PC-3 (cell line): ENCODE data around the gene CTPS1. TPM values are rescaled to one million over a fixed set of nuclear protein-coding genes. Genes with fewer than 3 reads are reported as not detected.

Source experiments
- ATAC-seq: fragments of 200-7000 bp; cut with Tn5 transposase; 2 replicates; pipeline ENCODE4 v1.9.1; 2020; ENCODE audit warnings: mild to moderate bottlenecking, moderate library complexity
- BruUV-seq: library from RNA; stranded (reverse); fragments of 400-500 nt; replicated peaks from 2 replicates; lab custom pipeline; 2021; lab: Mats Ljungman, UMichigan
- CTCF ChIA-PET: fragments of 300-600 bp; sonication (Branson Sonifier 250); formaldehyde crosslinking; loops from one replicate; lab custom pipeline; 2022; ENCODE audit warnings: antibody characterized with exemption; lab: Charles Lee
- POLR2A ChIA-PET: fragments of 300-600 bp; sonication (Branson Sonifier 250); formaldehyde crosslinking; loops from one replicate; lab custom pipeline; 2022; ENCODE audit warnings: antibody characterized with exemption; ENCODE audit not compliant: unreplicated experiment; lab: Charles Lee
- DNase-seq: peaks from one replicate; pipeline ENCODE4 v3.0.0-alpha.2; 2015
- H2AFZ ChIP-seq: fragments of 300-600 bp; sonication (generic); 2 replicates; pipeline ENCODE4 v1.6.0; 2016; ENCODE audit warnings: antibody characterized with exemption, low read length
- H3F3A ChIP-seq: fragments of 300-600 bp; sonication (generic); one replicate; pipeline ENCODE4 v1.6.0; 2017; ENCODE audit warnings: antibody characterized with exemption, low read length, control low read depth, mild to moderate bottlenecking; ENCODE audit not compliant: unreplicated experiment
- H3K27ac ChIP-seq: fragments of 300-600 bp; sonication (generic); 2 replicates; pipeline ENCODE4 v1.5.1; 2016; ENCODE audit warnings: mild to moderate bottlenecking, low read length
- H3K27me3 ChIP-seq: fragments of 300-600 bp; sonication (generic); 2 replicates; pipeline ENCODE4 v1.6.1; 2016; ENCODE audit warnings: low read length, mixed read lengths
- H3K36me3 ChIP-seq: fragments of 300-600 bp; sonication (generic); 2 replicates; pipeline ENCODE4 v1.6.1; 2016; ENCODE audit warnings: low read depth, mixed run types, low read length, mixed read lengths
- H3K4me1 ChIP-seq: fragments of 300-600 bp; sonication (generic); 2 replicates; pipeline ENCODE4 v1.5.1; 2016; ENCODE audit warnings: low read length; ENCODE audit not compliant: insufficient read depth
- H3K4me2 ChIP-seq: fragments of 300-600 bp; sonication (generic); 2 replicates; pipeline ENCODE4 v1.6.0; 2016; ENCODE audit warnings: low read length
- H3K4me3 ChIP-seq: fragments of 300-600 bp; sonication (generic); 2 replicates; pipeline ENCODE4 v1.5.1; 2016; ENCODE audit warnings: mild to moderate bottlenecking, low read length, mixed read lengths
- H3K79me2 ChIP-seq: fragments of 300-600 bp; sonication (generic); 2 replicates; pipeline ENCODE4 v1.6.1; 2017; ENCODE audit warnings: low read length, mixed read lengths
- H3K9ac ChIP-seq: fragments of 300-600 bp; sonication (generic); 2 replicates; pipeline ENCODE4 v1.6.0; 2016; ENCODE audit warnings: mild to moderate bottlenecking, low read length
- H3K9me2 ChIP-seq: fragments of 300-600 bp; sonication (generic); replicated peaks from 2 replicates; pipeline ENCODE4 v1.6.1; 2016; ENCODE audit warnings: mixed run types, low read length, mixed read lengths
- H3K9me3 ChIP-seq: fragments of 300-600 bp; sonication (generic); 2 replicates; pipeline ENCODE4 v1.6.1; 2016; ENCODE audit warnings: low read length, mixed read lengths
- H4K20me1 ChIP-seq: fragments of 300-600 bp; sonication (generic); 2 replicates; pipeline ENCODE4 v1.6.1; 2016; ENCODE audit warnings: low read length, mixed read lengths
- EZH2 ChIP-seq: fragments of 300-600 bp; sonication (generic); IDR thresholded peaks from one replicate; pipeline ENCODE4 v1.6.1; 2017; ENCODE audit warnings: antibody characterized with exemption, mild to moderate bottlenecking, low read length; ENCODE audit not compliant: unreplicated experiment
- EZH2phosphoT487 ChIP-seq: fragments of 300-600 bp; sonication (generic); IDR thresholded peaks from 2 replicates; pipeline ENCODE4 v1.6.1; 2018; ENCODE audit warnings: mild to moderate bottlenecking, antibody characterized with exemption, low read length, borderline replicate concordance
- intact Hi-C: fragments of 100-400 bp; cut with micrococcal nuclease; formaldehyde crosslinking; loops from 2 replicates; pipeline ENCODE4 v1.9.0; 2023
- total RNA-seq: library from RNA; depleted of rRNA; stranded (reverse); fragments of >200 nt; gene quantifications from 2 replicates; pipeline ENCODE4 v1.2.3, GENCODE V29; 2014
- TF ChIP-seq, protein P1 (sequence below): fragments of 300-600 bp; sonication (generic); conservative IDR thresholded peaks from 2 replicates; pipeline ENCODE4 v1.5.1; 2017; ENCODE audit warnings: antibody characterized with exemption, low read depth, mild to moderate bottlenecking, low read length

CTPS1 gene
- total RNA-seq, 1 experiment from 2014 or later, result 63.4 TPM

DNA sequence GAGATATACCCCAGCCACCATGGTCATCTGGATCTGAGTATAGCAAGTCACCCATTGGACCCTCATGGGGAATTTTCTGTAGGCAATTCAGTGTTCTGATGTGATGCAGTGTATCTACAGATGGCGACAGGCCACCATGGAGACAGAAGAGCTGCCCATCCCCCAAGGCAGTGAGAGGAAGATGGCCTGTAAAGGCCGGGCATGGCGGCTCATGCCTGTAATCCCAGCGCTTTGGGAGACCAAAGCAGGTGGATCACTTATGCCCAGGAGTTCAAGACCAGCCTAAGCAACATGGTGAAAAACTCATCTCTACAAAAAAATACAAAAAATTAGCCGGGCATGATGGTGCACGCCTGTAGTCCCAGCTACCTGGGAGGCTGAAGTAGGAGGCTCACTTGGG, 41.1 kb upstream of the CTPS1 start:
- no peak for DNase-seq
- H3F3A ChIP-seq, result no peaks in the 10 kb centered on the region
- no peak for ATAC-seq
- no peaks in the 10 kb centered on the region for H3K79me2 ChIP-seq
- H3K27ac ChIP-seq, result no peak overlapping the region
- H3K36me3 ChIP-seq, result no peaks in the 10 kb centered on the region
- intact Hi-C loops, result no loop called here
- BruUV-seq, result no TSS peak
- no peaks in the 10 kb centered on the region for H3K27me3 ChIP-seq
- no peaks in the 10 kb centered on the region for H3K9me2 ChIP-seq
- H3K4me2 ChIP-seq, result no peak overlapping the region
- no peaks in the 10 kb centered on the region for H3K9me3 ChIP-seq
- H3K4me3 ChIP-seq, result no peak overlapping the region
- no peak overlapping the region for H2AFZ ChIP-seq
- ChIA-PET CTCF (no interaction called here), POLR2A (no interaction called here)
- H4K20me1 ChIP-seq, result no peaks in the 10 kb centered on the region
- no peaks in the 10 kb centered on the region for H3K4me1 ChIP-seq
- H3K9ac ChIP-seq, result no peak overlapping the region
- TF ChIP-seq EZH2phosphoT487 (no peak), EZH2 (no peak)
- TF ChIP-seq, protein P1, sequence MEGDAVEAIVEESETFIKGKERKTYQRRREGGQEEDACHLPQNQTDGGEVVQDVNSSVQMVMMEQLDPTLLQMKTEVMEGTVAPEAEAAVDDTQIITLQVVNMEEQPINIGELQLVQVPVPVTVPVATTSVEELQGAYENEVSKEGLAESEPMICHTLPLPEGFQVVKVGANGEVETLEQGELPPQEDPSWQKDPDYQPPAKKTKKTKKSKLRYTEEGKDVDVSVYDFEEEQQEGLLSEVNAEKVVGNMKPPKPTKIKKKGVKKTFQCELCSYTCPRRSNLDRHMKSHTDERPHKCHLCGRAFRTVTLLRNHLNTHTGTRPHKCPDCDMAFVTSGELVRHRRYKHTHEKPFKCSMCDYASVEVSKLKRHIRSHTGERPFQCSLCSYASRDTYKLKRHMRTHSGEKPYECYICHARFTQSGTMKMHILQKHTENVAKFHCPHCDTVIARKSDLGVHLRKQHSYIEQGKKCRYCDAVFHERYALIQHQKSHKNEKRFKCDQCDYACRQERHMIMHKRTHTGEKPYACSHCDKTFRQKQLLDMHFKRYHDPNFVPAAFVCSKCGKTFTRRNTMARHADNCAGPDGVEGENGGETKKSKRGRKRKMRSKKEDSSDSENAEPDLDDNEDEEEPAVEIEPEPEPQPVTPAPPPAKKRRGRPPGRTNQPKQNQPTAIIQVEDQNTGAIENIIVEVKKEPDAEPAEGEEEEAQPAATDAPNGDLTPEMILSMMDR, result no peak

DNA sequence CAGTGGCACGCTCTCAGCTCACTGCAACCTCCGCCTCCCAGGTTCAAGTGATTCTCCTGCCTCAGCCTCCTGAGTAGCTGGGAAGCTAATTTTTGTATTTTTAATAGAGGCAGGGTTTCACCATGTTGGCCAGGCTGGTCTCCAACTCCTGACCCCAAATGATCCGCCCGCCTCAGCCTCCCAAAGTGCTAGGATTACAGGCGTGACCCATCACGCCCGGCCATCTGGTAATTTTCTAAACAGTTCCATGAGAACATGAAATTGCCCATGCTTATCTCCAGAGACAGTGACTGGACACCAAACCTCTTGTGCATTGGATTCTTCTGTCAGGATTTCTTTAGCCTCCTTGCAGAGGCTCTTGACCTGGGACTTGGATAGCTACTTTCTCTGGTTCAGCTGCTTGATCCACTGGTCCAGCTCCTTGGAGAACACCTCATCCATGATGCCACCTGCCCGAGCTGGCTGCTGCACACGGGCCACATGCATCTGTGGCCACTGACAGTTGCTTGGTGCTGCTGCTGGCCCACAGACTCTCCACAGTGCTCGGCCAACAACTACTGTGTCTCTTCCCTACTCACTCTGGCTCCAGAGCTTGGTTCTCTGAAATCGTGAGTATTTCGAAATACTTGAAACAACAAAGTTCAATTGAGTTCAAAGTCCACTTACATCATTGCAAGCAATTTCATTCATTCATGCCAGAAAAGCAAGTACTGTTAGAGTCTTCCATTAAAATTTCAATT, 40.0 kb upstream of the CTPS1 start:
- Histone ChIP-seq H3K9me2 (no peaks in the 10 kb centered on the region), H3K9me3 (no peaks in the 10 kb centered on the region), H3K4me1 (peaks cover 5% of the 10 kb centered on the region), H2AFZ (no peak overlapping the region), H3K9ac (no peak overlapping the region), H3K79me2 (no peaks in the 10 kb centered on the region), H3K27ac (no peak overlapping the region), H3K4me3 (no peak overlapping the region), H3F3A (no peaks in the 10 kb centered on the region), H3K27me3 (no peaks in the 10 kb centered on the region), H4K20me1 (no peaks in the 10 kb centered on the region), H3K4me2 (no peak overlapping the region), H3K36me3 (no peaks in the 10 kb centered on the region)
- ChIA-PET CTCF (no interaction called here), POLR2A (interaction anchor here (0.5 kb wide), 1 partner anchor 17 kb away, joined by 3 read pairs; no protein-coding TSS in a partner anchor)
- ATAC-seq, result no peak
- no TSS peak for BruUV-seq
- no peak for DNase-seq
- TF ChIP-seq EZH2phosphoT487 (no peak), EZH2 (no peak)
- TF ChIP-seq, protein P1, result no peak
- intact Hi-C loops, result no loop called here

DNA sequence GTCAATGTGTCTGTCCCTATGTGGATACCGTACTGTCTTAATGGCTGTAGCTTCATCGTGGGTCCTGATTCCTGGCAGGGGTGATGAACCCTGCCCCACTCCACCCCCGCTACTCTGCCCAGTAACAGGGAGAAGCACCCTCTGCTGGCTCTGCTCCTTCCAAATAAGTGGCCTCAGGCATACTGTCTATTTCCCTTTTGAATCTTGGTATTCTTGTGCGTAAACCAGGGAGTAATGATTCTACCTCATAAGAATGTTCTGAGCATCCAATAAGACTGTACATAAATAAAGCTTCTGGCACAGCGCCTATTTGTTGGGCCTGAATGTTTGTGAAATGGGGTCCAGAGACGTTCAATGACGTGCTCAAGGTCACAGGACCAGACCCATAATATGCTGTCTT, 35.2 kb upstream of the CTPS1 start:
- intact Hi-C loops, result no loop called here
- TF ChIP-seq, protein P1, result peak; percentile 41
- no peak for TF ChIP-seq EZH2phosphoT487
- H3F3A ChIP-seq, result no peaks in the 10 kb centered on the region
- ATAC-seq (peak; percentile 49), DNase-seq (peak; percentile 64)
- no TSS peak for BruUV-seq
- no peaks in the 10 kb centered on the region for H3K27me3 ChIP-seq
- no peaks in the 10 kb centered on the region for H3K9me3 ChIP-seq
- ChIA-PET POLR2A (no interaction called here), CTCF (interaction anchor here (0.6 to 0.8 kb wide), 2 partner anchors 176 to 279 kb away, joined by 3 to 4 read pairs; partner anchors contain the start of gene RIMS3)
- H3K36me3 ChIP-seq, result no peaks in the 10 kb centered on the region
- H2AFZ ChIP-seq, result peak overlapping the region; percentile 7; the same call in 1 of the 2 replicates
- H3K79me2 ChIP-seq, result no peaks in the 10 kb centered on the region
- H3K4me2 ChIP-seq, result peak overlapping the region; percentile 35; the same call in 1 of the 2 replicates
- H4K20me1 ChIP-seq, result no peaks in the 10 kb centered on the region
- no peak overlapping the region for H3K27ac ChIP-seq
- H3K4me1 ChIP-seq, result peaks cover 26% of the 10 kb centered on the region
- H3K9me2 ChIP-seq, result no peaks in the 10 kb centered on the region
- no peak overlapping the region for H3K4me3 ChIP-seq
- H3K9ac ChIP-seq, result no peak overlapping the region
